Hepatocyte (in vitro differentiated cells): ENCODE measurements around the gene MSANTD1. TPM values are rescaled to one million over a fixed set of nuclear protein-coding genes. Genes with fewer than 3 reads are reported as not detected.

Experiments
- DNase-seq: peaks from one replicate; pipeline ENCODE4 v3.0.0-alpha.2; 2016; ENCODE audit warnings: low spot score
- H2AFZ ChIP-seq: fragments of 200-600 bp; sonication (generic); 2 replicates; pipeline ENCODE4 v1.6.0; 2016; ENCODE audit warnings: antibody characterized with exemption, mild to moderate bottlenecking
- H3K27ac ChIP-seq: fragments of 200-600 bp; sonication (generic); 2 replicates; pipeline ENCODE4 v1.5.1; 2016; ENCODE audit warnings: mild to moderate bottlenecking
- H3K27me3 ChIP-seq: fragments of 200-600 bp; sonication (generic); 2 replicates; pipeline ENCODE4 v1.6.1; 2016
- H3K36me3 ChIP-seq: fragments of 200-600 bp; sonication (generic); replicated peaks from 2 replicates; pipeline ENCODE4 v1.5.1; 2016; ENCODE audit warnings: low read depth; ENCODE audit not compliant: insufficient read depth
- H3K4me1 ChIP-seq: fragments of 200-600 bp; sonication (generic); 2 replicates; pipeline ENCODE4 v1.5.1; 2016; ENCODE audit warnings: mild to moderate bottlenecking, moderate library complexity; ENCODE audit not compliant: insufficient read depth
- H3K4me2 ChIP-seq: fragments of 200-600 bp; sonication (generic); 2 replicates; pipeline ENCODE4 v1.6.0; 2016
- H3K4me3 ChIP-seq: fragments of 200-600 bp; sonication (generic); 2 replicates; pipeline ENCODE4 v1.5.1; 2016; ENCODE audit warnings: mild to moderate bottlenecking
- H3K79me2 ChIP-seq: fragments of 200-600 bp; sonication (generic); 2 replicates; pipeline ENCODE4 v1.6.0; 2017; ENCODE audit warnings: mild to moderate bottlenecking
- H3K9me2 ChIP-seq: fragments of 200-600 bp; sonication (generic); replicated peaks from 2 replicates; pipeline ENCODE4 v1.6.0; 2017; ENCODE audit warnings: mild to moderate bottlenecking; ENCODE audit not compliant: insufficient read depth
- H3K9me3 ChIP-seq: fragments of 200-600 bp; sonication (generic); 2 replicates; pipeline ENCODE4 v1.5.1; 2016; ENCODE audit warnings: low read depth, mild to moderate bottlenecking
- H4K20me1 ChIP-seq: fragments of 200-600 bp; sonication (generic); 2 replicates; pipeline ENCODE4 v1.6.0; 2016; ENCODE audit warnings: mild to moderate bottlenecking; ENCODE audit not compliant: insufficient read depth, poor library complexity, severe bottlenecking
- CTCF ChIP-seq: fragments of 200-600 bp; sonication (generic); IDR thresholded peaks from 2 replicates; pipeline ENCODE4 v1.5.1; 2016; ENCODE audit warnings: antibody characterized with exemption, mild to moderate bottlenecking; ENCODE audit not compliant: poor library complexity
- EZH2 ChIP-seq: fragments of 200-600 bp; sonication (generic); IDR thresholded peaks from 2 replicates; pipeline ENCODE4 v1.6.1; 2016; ENCODE audit warnings: antibody characterized with exemption, mild to moderate bottlenecking, borderline replicate concordance
- EZH2phosphoT487 ChIP-seq: fragments of 200-600 bp; sonication (generic); IDR thresholded peaks from one replicate; pipeline ENCODE4 v1.6.1; 2018; ENCODE audit warnings: antibody characterized with exemption, mild to moderate bottlenecking, low read depth, moderate library complexity; ENCODE audit not compliant: unreplicated experiment, severe bottlenecking
- whole genome bisulfite sequencing: methylation state at CpG from one replicate; pipeline ENCODE4 v1.1.6; 2016; ENCODE audit warnings: low lambda C conversion rate; ENCODE audit errors: missing lambda C conversion rate; 5-methylcytosine and 5-hydroxymethylcytosine counted together
- polyA plus RNA-seq: library from polyadenylated mRNA; unstranded; fragments of >200 nt; fragmentation: Nextera tagmentation; extraction: Ambion mirVana; gene quantifications from 2 replicates; pipeline ENCODE4 v1.2.1, GENCODE V29; 2016
- total RNA-seq: library from RNA; depleted of rRNA; stranded (reverse); fragments of >200 nt; gene quantifications from 2 replicates; pipeline ENCODE4 v1.2.3, GENCODE V29; 2014

The MSANTD1 gene
- total and polyA plus RNA-seq, 2 experiments from 2014 or later: 0.51 to 0.57 TPM

GRCh38 chr4:3235030-3235345 is 14.0 kb upstream of the MSANTD1 start:
- TF ChIP-seq CTCF: no peak
- TF ChIP-seq EZH2: no peak
- no peak for TF ChIP-seq EZH2phosphoT487
- Histone ChIP-seq H3K4me3 (no peak overlapping the region), H3K9me2 (no peaks in the 10 kb centered on the region), H3K9me3 (no peaks in the 10 kb centered on the region), H4K20me1 (no peaks in the 10 kb centered on the region), H3K27me3 (no peaks in the 10 kb centered on the region), H3K36me3 (no peaks in the 10 kb centered on the region), H3K4me2 (no peak overlapping the region), H3K27ac (no peak overlapping the region), H3K4me1 (no peaks in the 10 kb centered on the region), H3K79me2 (no peaks in the 10 kb centered on the region), H2AFZ (no peak overlapping the region)
- no peak for DNase-seq
- 96% methylated on average over 13 of the region's 14 CpGs for WGBS

- no peaks in the 10 kb centered on the region for H3K79me2 ChIP-seq
- H2AFZ ChIP-seq: no peak overlapping the region
- no peaks in the 10 kb centered on the region for H3K9me3 ChIP-seq
- no peak overlapping the region for H3K4me3 ChIP-seq
- H3K27me3 ChIP-seq: no peaks in the 10 kb centered on the region
- no peaks in the 10 kb centered on the region for H3K9me2 ChIP-seq
- TF ChIP-seq EZH2phosphoT487 (no peak), EZH2 (no peak), CTCF (no peak)
- no peaks in the 10 kb centered on the region for H4K20me1 ChIP-seq
- no peak overlapping the region for H3K27ac ChIP-seq
- H3K36me3 ChIP-seq: no peaks in the 10 kb centered on the region
- DNase-seq: no peak
- no peak overlapping the region for H3K4me2 ChIP-seq
- no peaks in the 10 kb centered on the region for H3K4me1 ChIP-seq
- 98% methylated on average over 11 of the region's 11 CpGs for WGBS
Observed at GRCh38 chr4:3235581-3235980, 13.4 kb upstream of the MSANTD1 start.

- H2AFZ ChIP-seq: no peak overlapping the region
- no peak overlapping the region for H3K27ac ChIP-seq
- TF ChIP-seq CTCF (no peak), EZH2phosphoT487 (no peak), EZH2 (no peak)
- no peaks in the 10 kb centered on the region for H3K27me3 ChIP-seq
- no peaks in the 10 kb centered on the region for H3K9me2 ChIP-seq
- no peaks in the 10 kb centered on the region for H3K36me3 ChIP-seq
- H3K4me2 ChIP-seq: no peak overlapping the region
- no peaks in the 10 kb centered on the region for H3K9me3 ChIP-seq
- H3K79me2 ChIP-seq: no peaks in the 10 kb centered on the region
- WGBS: 87% methylated on average over 3 of the region's 9 CpGs
- no peak overlapping the region for H3K4me3 ChIP-seq
- H3K4me1 ChIP-seq: peaks cover 4% of the 10 kb centered on the region
- H4K20me1 ChIP-seq: no peaks in the 10 kb centered on the region
- no peak for DNase-seq
Observed at GRCh38 chr4:3236326-3236878, 12.6 kb upstream of the MSANTD1 start.

GRCh38 chr4:3237266-3237665 is 11.7 kb upstream of the MSANTD1 start:
- Histone ChIP-seq H3K36me3 (no peaks in the 10 kb centered on the region), H3K9me2 (no peaks in the 10 kb centered on the region), H2AFZ (no peak overlapping the region), H3K4me1 (peaks cover 8% of the 10 kb centered on the region), H3K79me2 (no peaks in the 10 kb centered on the region), H3K27ac (no peak overlapping the region), H3K27me3 (no peaks in the 10 kb centered on the region), H3K4me3 (no peak overlapping the region), H3K4me2 (no peak overlapping the region), H4K20me1 (no peaks in the 10 kb centered on the region), H3K9me3 (no peaks in the 10 kb centered on the region)
- 94% methylated on average over 19 of the region's 19 CpGs for WGBS
- TF ChIP-seq EZH2: no peak
- no peak for TF ChIP-seq EZH2phosphoT487
- TF ChIP-seq CTCF: no peak
- no peak for DNase-seq
